Panc1 (cell line): Measurements from ENCODE around the gene NPM1.

Experiments used
- POLR2AphosphoS5 ChIP-seq: IDR thresholded peaks from 2 replicates; pipeline ENCODE4 v1.6.1; 2012; ENCODE audit warnings: mild to moderate bottlenecking, low read depth, low read length, moderate library complexity
- REST ChIP-seq, 2 experiments: IDR thresholded peaks; 2 replicates each; pipeline ENCODE4 v1.6.1; 2011 to 2012; ENCODE audit warnings: low read depth in 2 of 2, control low read depth in 1 of 2, low read length in 1 of 2, mild to moderate bottlenecking in 1 of 2, moderate library complexity in 1 of 2; ENCODE audit not compliant: insufficient read depth in 1 of 2
- SIN3A ChIP-seq: IDR thresholded peaks from 2 replicates; pipeline ENCODE4 v1.6.1; 2012; ENCODE audit warnings: low read depth, mild to moderate bottlenecking, low read length, moderate library complexity, borderline replicate concordance; ENCODE audit not compliant: insufficient read depth
- TCF7L2 ChIP-seq: IDR thresholded peaks from 2 replicates; pipeline ENCODE4 v1.6.1; 2011; ENCODE audit warnings: mild to moderate bottlenecking, low read depth, low read length, inconsistent platforms
- TF ChIP-seq, protein P1 (sequence below): fragments of 450-650 bp; IDR thresholded peaks from 2 replicates; pipeline ENCODE4 v1.5.1; 2017; ENCODE audit warnings: mild to moderate bottlenecking

GRCh38 chr5:171397599-171397998, 9.9 kb downstream of the NPM1 start:
- TF ChIP-seq, protein P1, sequence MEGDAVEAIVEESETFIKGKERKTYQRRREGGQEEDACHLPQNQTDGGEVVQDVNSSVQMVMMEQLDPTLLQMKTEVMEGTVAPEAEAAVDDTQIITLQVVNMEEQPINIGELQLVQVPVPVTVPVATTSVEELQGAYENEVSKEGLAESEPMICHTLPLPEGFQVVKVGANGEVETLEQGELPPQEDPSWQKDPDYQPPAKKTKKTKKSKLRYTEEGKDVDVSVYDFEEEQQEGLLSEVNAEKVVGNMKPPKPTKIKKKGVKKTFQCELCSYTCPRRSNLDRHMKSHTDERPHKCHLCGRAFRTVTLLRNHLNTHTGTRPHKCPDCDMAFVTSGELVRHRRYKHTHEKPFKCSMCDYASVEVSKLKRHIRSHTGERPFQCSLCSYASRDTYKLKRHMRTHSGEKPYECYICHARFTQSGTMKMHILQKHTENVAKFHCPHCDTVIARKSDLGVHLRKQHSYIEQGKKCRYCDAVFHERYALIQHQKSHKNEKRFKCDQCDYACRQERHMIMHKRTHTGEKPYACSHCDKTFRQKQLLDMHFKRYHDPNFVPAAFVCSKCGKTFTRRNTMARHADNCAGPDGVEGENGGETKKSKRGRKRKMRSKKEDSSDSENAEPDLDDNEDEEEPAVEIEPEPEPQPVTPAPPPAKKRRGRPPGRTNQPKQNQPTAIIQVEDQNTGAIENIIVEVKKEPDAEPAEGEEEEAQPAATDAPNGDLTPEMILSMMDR: no peak
- TF ChIP-seq REST (IDR thresholded peaks at IDR 0.05; ENCODE audit: insufficient read depth in 1 of 2, low read depth in 2 of 2, low read length in 1 of 2) (no peak), POLR2AphosphoS5 (no peak), TCF7L2 (no peak), SIN3A (no peak)
